ENCODE measurements around the gene ANXA3.
"Not testable (repeated sequence)": the region's sequence is repeated elsewhere in the genome, so short reads cannot be mapped to it uniquely, and the experiment has no call there.

ANXA3 gene

GRCh38 chr4:78578674-78579425 is 27.3 kb downstream of the ANXA3 start:
- no peak for DNase-seq (ENCODE audit: low read depth)

GRCh38 chr4:78581618-78582017 is 30.0 kb downstream of the ANXA3 start:
- no peak for DNase-seq (ENCODE audit: low read depth)

- no peak for DNase-seq (ENCODE audit: low read depth)
These were observed 33.4 kb downstream of the ANXA3 start for GRCh38 chr4:78584863-78585547.

GRCh38 chr4:78585633-78586032 is 34.1 kb downstream of the ANXA3 start:
- DNase-seq (ENCODE audit: low read depth): no peak

GRCh38 chr4:78588894-78589545 is 37.5 kb downstream of the ANXA3 start:
- DNase-seq (ENCODE audit: low read depth): no peak

- DNase-seq (ENCODE audit: low read depth): no peak
These were observed 39.8 kb downstream of the ANXA3 start for GRCh38 chr4:78591404-78591803.

GRCh38 chr4:78592088-78592783 is 40.7 kb downstream of the ANXA3 start:
- no peak for DNase-seq (ENCODE audit: low read depth)

- DNase-seq (ENCODE audit: low read depth): no peak
These were observed 44.7 kb downstream of the ANXA3 start for GRCh38 chr4:78596111-78596742.

- not testable (repeated sequence) for DNase-seq (ENCODE audit: low read depth)
These were observed 46.9 kb downstream of the ANXA3 start for GRCh38 chr4:78598431-78598830.

GRCh38 chr4:78599147-78599546 is 47.6 kb downstream of the ANXA3 start:
- DNase-seq (ENCODE audit: low read depth): no peak

GRCh38 chr4:78599931-78600375 is 48.4 kb downstream of the ANXA3 start:
- no peak for DNase-seq (ENCODE audit: low read depth)

- DNase-seq (ENCODE audit: low read depth): no peak
These were observed 49.4 kb downstream of the ANXA3 start for GRCh38 chr4:78601013-78601412.

- no peak for DNase-seq (ENCODE audit: low read depth)
These were observed 50.8 kb downstream of the ANXA3 start for GRCh38 chr4:78602334-78602733.

GRCh38 chr4:78603384-78603783 is 51.8 kb downstream of the ANXA3 start:
- DNase-seq (ENCODE audit: low read depth): no peak

GRCh38 chr4:78604988-78605387 is 53.4 kb downstream of the ANXA3 start:
- no peak for DNase-seq (ENCODE audit: low read depth)

GRCh38 chr4:78606035-78606434 is 54.5 kb downstream of the ANXA3 start:
- DNase-seq (ENCODE audit: low read depth): no peak

- DNase-seq (ENCODE audit: low read depth): no peak
These were observed 55.0 kb downstream of the ANXA3 start for GRCh38 chr4:78606530-78607095.

- DNase-seq (ENCODE audit: low read depth): no peak
These were observed 57.1 kb downstream of the ANXA3 start for GRCh38 chr4:78608684-78609083.

GRCh38 chr4:78609580-78609979 is 58.0 kb downstream of the ANXA3 start:
- no peak for DNase-seq (ENCODE audit: low read depth)

GRCh38 chr4:78610546-78611214 is 59.1 kb downstream of the ANXA3 start:
- DNase-seq (ENCODE audit: low read depth): no peak

GRCh38 chr4:78611215-78611558 is 59.6 kb downstream of the ANXA3 start:
- no peak for DNase-seq (ENCODE audit: low read depth)

Data from activated T-helper 9 cell treated with anti-CD3 and anti-CD28 coated beads, Interleukin-2, amount 50 U/mL, for 16 hours (primary cell).